Amygdala (tissue), 56 donors: ENCODE results near the gene ZC3HAV1.
"Not testable (repeated sequence)": the region's sequence is repeated elsewhere in the genome, so short reads cannot be mapped to it uniquely, and the experiment has no call there.

Experiments used
- DNase-seq, 56 donors: peaks; one replicate each; lab custom pipeline; 2025; lab: John Stamatoyannopoulos, UW

ZC3HAV1 gene

DNA sequence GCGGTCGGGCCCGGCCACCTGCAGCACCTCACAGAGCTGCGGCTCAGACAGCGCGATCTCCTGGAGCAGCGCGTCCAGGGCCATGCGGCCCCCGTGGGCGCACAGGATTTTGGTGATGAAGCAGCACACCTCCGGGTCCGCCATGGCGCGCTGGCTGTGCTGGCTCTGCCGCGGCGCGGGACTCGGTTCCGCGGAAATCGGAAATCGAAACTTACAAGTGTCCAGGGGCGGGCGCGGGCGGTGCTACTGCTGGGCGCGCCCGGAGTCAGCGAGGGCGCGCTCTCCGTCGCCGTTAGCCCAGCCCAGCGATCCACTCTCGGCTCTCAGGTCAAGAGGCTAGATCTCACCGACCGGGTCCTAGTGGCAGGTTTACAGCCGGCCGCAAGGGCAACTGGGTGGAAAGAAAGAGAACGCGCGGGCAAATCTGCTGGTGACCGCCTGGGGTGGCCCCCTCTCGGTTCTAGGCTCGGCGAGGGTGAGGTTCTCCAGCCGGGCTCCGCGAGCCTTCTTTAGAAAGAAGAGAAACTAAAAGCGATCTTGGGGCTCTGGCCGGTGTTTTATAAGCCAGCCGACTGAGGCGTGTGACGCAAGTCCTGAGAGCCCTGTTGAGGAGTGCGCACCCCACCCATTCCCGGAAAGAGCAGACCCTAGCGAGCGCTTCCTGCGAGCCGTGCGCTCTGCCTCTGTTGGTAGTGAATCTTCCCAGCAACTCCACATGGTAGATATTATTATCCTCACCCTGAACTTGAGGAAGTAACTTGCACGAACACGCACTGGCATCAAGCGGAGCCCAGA lies at the start of gene ZC3HAV1:
Gene ZC3HAV1 (minus strand): TSS at position 533 of the 795 bp plus-strand sequence. CDS start 389 bp downstream, at position 144.
- peak in 47 of 56 donors; percentile 11 to 74 (median 52) for DNase-seq

- DNase-seq = no peak
Observed at GRCh38 chr7:139153832-139154231, 44.3 kb upstream of the ZC3HAV1 start.

DNA sequence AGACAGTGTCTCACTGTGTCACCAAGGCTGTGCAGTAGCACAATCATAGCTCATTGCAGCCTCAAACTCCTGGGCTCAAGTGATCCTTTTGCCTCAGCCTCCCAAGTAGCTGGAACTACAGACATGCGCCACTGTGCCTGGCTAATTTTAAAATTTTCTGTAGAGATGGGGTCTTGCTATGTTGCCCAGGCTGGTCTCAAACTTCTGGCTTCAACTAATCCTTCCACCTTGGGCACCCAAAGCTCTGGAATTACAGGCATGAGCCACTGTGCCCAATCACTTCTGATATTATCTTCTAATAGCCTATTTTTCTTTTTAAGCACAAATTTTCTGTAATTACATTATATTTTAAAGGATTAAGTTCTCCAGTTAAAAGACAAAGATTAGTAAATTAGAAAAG lies 42.6 kb upstream of the ZC3HAV1 start:
- DNase-seq = no peak

DNA sequence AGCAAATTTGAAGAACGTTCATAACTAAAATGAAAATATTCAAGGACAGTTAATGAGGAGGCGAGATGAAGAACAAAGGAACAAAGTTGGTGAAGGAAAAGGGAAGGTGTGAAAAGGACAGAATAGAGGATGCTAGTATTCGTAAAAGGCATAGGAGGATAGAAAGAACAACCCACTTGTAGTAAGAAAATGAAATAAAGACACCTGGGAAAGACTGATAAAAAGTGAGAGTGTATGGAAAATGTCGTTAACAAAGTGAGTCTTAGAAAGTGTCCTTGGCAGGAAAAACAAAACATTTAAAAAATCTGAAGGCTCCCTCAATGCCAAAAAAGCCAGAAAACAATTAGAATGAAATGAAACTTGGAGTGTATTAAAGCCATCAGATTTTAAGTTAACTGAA lies 29.6 kb upstream of the ZC3HAV1 start:
- DNase-seq = no peak

DNA sequence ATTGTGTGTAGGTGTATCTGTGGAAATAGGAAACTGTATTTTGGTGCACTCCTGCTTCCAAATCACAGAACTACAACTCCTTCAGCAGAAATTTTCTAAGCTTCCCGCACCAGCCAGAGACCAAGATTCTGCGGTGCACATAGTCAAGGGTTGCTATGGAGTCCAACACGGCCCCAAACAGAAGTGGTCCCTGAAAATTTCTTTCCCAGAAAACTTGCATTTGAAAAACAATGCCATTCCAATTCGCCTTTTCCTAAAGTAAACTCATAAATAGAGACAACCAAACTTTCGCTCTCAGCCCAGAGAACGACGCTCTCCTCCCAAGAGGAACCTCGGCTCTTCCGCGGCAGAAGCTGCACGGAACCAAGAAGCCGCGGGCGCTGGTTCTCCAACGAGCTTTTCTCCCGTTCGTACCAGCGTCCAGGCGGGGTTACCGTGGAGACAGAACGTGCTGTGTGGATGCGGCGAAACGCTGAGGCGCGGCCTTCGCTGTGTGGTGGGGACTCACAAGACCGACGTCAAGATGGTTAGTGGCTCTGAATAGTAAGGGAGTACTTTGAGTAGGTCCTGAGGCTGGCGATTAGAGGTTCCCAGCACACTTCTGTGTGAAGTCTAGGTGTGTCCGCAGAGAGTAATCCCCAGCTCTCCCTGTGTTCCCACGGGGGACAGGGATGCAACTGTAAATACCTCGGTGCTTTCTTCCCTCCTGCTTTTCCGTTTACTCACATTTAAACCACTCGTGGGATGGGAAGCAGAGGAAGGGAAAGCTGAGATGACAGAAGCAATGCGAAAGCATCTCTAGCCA lies 24.0 kb upstream of the ZC3HAV1 start:
- DNase-seq = peak in 55 of 56 donors; percentile 5 to 89 (median 74)

DNA sequence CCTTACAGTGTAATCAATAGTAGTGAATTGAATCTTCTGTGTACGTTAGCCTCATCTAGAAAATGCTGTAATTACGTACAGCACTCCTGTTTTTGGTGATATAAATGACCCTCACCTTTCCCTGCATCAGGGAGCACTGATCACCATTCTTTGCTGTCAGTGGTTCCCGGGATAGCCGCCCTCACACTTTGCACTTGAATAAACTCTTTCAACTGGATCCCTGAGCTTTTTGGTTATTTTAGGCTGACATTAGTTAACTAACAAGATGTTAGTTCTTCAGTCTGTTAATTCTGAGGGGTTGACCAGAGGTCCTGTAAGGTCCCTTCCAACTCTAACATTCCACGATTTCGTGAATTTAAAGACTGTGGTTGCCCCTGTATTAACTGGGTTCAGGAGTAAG lies 23.4 kb upstream of the ZC3HAV1 start:
- DNase-seq = no peak

DNA sequence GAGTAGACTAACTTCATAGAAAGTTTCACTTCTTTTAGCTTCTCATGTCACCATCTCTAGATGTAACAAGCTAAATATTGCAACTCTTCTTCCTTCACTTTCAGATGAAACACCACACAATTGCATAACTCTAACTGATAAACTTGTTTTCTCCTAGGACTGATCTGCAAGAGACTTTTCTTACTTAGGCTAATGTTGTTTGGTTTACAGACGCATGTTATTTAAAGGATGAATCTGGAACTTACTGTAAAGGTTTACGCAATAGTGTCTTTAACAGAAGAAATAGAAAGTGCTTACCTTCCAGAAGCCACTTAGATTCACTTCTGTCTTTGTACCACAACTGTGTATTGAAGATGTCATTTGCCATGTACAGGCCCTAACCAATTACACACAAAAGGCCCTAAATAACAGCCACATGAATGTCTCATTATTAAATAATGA lies 22.1 kb upstream of the ZC3HAV1 start:
- no peak for DNase-seq

DNA sequence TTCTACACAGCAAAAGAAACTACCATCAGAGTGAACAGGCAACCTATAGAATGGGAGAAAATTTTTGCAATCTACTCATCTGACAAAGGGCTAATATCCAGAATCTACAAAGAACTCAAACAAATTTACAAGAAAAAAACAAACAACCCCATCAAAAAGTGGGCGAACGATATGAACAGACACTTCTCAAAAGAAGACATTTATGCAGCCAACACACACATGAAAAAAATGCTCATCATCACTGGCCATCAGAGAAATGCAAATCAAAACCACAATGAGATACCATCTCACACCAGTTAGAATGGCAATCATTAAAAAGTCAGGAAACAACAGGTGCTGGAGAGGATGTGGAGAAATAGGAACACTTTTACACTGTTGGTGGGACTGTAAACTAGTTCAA lies 20.3 kb upstream of the ZC3HAV1 start:
- DNase-seq = not testable (repeated sequence)

GRCh38 chr7:139127648-139128047 lies 18.1 kb upstream of the ZC3HAV1 start:
- no peak for DNase-seq

- DNase-seq = no peak
Observed at GRCh38 chr7:139125657-139126056, 16.1 kb upstream of the ZC3HAV1 start.

GRCh38 chr7:139124995-139125394 lies 15.5 kb upstream of the ZC3HAV1 start:
- DNase-seq = not testable (repeated sequence)

GRCh38 chr7:139124084-139124914 lies 14.8 kb upstream of the ZC3HAV1 start:
- no peak for DNase-seq

DNA sequence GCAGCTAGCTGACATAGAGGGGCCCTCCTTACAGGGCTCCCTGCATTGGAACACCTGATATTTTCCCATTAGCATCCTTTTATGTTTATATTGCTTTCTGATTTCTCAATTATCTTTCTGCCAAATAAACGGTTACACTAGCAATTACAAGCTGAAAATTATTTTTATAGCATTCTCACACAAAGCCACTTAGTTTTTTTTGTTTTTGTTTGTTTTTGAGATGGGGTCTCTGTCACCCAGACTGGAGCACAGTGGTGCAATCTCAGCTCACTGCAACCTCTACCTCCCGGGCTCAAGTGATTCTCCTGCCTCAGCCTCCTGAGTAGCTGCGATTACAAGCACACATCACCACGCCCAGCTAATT lies 9.9 kb upstream of the ZC3HAV1 start:
- no peak for DNase-seq

- no peak for DNase-seq
Observed at GRCh38 chr7:139118805-139119485, 9.4 kb upstream of the ZC3HAV1 start.

DNA sequence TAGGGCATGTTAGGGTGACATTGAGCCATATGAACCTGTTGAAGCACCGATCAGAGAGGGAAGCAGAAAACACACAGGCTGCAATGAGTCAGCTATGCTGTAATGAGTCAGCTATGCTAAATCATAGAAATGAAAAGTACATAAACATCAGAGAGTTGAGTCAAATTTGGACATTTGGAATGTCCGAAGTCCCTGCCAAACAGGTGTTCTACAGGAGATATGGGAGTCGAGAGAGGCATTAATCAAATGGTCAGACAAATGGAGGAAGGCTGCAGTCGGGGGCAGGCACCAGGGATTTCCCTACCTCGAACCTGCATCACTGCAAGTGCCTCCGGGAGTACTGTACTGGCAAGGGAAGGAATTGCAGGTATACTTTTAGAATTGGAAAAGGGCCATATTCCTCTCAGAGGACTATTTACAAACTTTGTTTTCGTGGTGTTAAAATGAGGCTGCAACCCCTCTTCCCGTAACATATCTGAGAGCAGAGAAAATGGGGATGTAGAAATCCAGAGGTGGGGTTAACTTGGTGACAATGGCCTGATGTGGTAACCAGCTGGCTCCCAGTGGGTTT lies 8.8 kb upstream of the ZC3HAV1 start:
- DNase-seq = no peak

GRCh38 chr7:139117599-139118233 lies 8.2 kb upstream of the ZC3HAV1 start:
- DNase-seq = no peak

- no peak for DNase-seq
Observed at GRCh38 chr7:139116999-139117398, 7.5 kb upstream of the ZC3HAV1 start.

GRCh38 chr7:139115104-139115503 lies 5.6 kb upstream of the ZC3HAV1 start:
- DNase-seq = no peak

DNA sequence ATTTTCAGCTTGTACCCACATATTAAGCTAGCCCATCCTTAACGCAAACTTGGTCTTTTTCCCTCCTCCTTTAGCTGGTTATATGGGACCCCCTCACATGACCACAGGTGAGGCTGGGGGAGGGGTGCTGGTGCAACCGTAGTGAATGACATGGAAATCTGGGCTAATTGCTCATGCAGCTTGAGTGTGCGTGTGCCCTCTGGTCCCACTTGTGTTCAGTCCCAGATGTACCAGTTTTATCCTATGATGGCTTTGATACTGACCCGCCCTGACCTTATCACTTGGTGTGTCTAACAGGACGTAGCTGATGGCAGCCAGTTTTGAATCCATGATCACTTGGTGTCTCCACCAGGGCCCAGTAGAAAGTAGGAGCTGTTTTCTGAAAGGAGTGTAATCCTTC lies 5.1 kb upstream of the ZC3HAV1 start:
- no peak for DNase-seq
